Panc1 (cell line): ENCODE data around the gene ZSWIM7. TPM values are rescaled to one million over a fixed set of nuclear protein-coding genes. Genes with fewer than 3 reads are reported as not detected.

Experiments
- ATAC-seq: fragments of 200-7000 bp; cut with Tn5 transposase; 2 replicates; pipeline ENCODE4 v1.9.1; 2020; ENCODE audit warnings: mild to moderate bottlenecking, moderate library complexity
- BruUV-seq: library from RNA; stranded (reverse); fragments of 400-500 nt; replicated peaks from 2 replicates; lab custom pipeline; 2021; lab: Mats Ljungman, UMichigan
- CTCF ChIA-PET: fragments of 300-600 bp; sonication (Branson Sonifier 250); formaldehyde crosslinking; loops from one replicate; lab custom pipeline; 2022; ENCODE audit warnings: antibody characterized with exemption; lab: Charles Lee
- POLR2A ChIA-PET: fragments of 300-600 bp; sonication (Branson Sonifier 250); formaldehyde crosslinking; loops from one replicate; lab custom pipeline; 2022; ENCODE audit warnings: antibody characterized with exemption; lab: Charles Lee
- DNase-seq: peaks from one replicate; pipeline ENCODE4 v3.0.0-alpha.2; 2010; ENCODE audit warnings: low read depth, low spot score
- H3K27ac ChIP-seq: 2 replicates; pipeline ENCODE4 v1.5.1; 2011; ENCODE audit warnings: mild to moderate bottlenecking, low read length, inconsistent platforms
- H3K27me3 ChIP-seq: fragments of 200-500 bp; sonication (Bioruptor generic); 2 replicates; pipeline ENCODE4 v1.6.0; 2014; ENCODE audit warnings: low read length, inconsistent platforms; ENCODE audit not compliant: control insufficient read depth, insufficient read depth
- H3K36me3 ChIP-seq: fragments of 200-500 bp; sonication (Bioruptor generic); 2 replicates; pipeline ENCODE4 v1.5.1; 2014; ENCODE audit warnings: inconsistent platforms, mild to moderate bottlenecking, low read length, moderate library complexity; ENCODE audit not compliant: control insufficient read depth, insufficient read depth
- H3K4me1 ChIP-seq: 2 replicates; pipeline ENCODE4 v1.5.1; 2011; ENCODE audit warnings: inconsistent platforms, mild to moderate bottlenecking, low read length, moderate library complexity; ENCODE audit not compliant: control insufficient read depth, insufficient read depth
- H3K4me3 ChIP-seq, 2 experiments: 2 replicates each; pipeline ENCODE4 v1.5.1; 2011 to 2012; ENCODE audit warnings: low read depth in 2 of 2, low read length in 2 of 2, mild to moderate bottlenecking in 2 of 2, inconsistent platforms in 1 of 2, moderate library complexity in 1 of 2
- H3K9me3 ChIP-seq: fragments of 200-500 bp; sonication (Bioruptor generic); 2 replicates; pipeline ENCODE4 v1.5.1; 2014; ENCODE audit warnings: low read depth, mild to moderate bottlenecking, inconsistent platforms, low read length, moderate library complexity; ENCODE audit not compliant: control insufficient read depth, insufficient read depth
- CTCF ChIP-seq: fragments of 450-650 bp; IDR thresholded peaks from 2 replicates; pipeline ENCODE4 v1.5.1; 2017; ENCODE audit warnings: mild to moderate bottlenecking
- POLR2AphosphoS5 ChIP-seq: IDR thresholded peaks from 2 replicates; pipeline ENCODE4 v1.6.1; 2012; ENCODE audit warnings: mild to moderate bottlenecking, low read depth, low read length, moderate library complexity
- REST ChIP-seq, 2 experiments: IDR thresholded peaks; 2 replicates each; pipeline ENCODE4 v1.6.1; 2011 to 2012; ENCODE audit warnings: low read depth in 2 of 2, control low read depth in 1 of 2, low read length in 1 of 2, mild to moderate bottlenecking in 1 of 2, moderate library complexity in 1 of 2; ENCODE audit not compliant: insufficient read depth in 1 of 2
- SIN3A ChIP-seq: IDR thresholded peaks from 2 replicates; pipeline ENCODE4 v1.6.1; 2012; ENCODE audit warnings: low read depth, mild to moderate bottlenecking, low read length, moderate library complexity, borderline replicate concordance; ENCODE audit not compliant: insufficient read depth
- TCF7L2 ChIP-seq: IDR thresholded peaks from 2 replicates; pipeline ENCODE4 v1.6.1; 2011; ENCODE audit warnings: mild to moderate bottlenecking, low read depth, low read length, inconsistent platforms
- in situ Hi-C: cut with HindIII; loops from 2 replicates; pipeline ENCODE4 v1.10.0; 2016; ENCODE audit warnings: low sequenced_read_pairs, low pct_unique_long_range_greater_than_20kb
- intact Hi-C: fragments of 100-400 bp; cut with micrococcal nuclease; formaldehyde crosslinking; loops from one replicate; pipeline ENCODE4 v1.10.0; 2022; ENCODE audit not compliant: unreplicated experiment
- total RNA-seq: library from RNA; stranded (reverse); gene quantifications from one replicate; pipeline ENCODE4 v1.2.1, GENCODE V29; 2021; ENCODE audit not compliant: unreplicated experiment

ZSWIM7 gene
- total RNA-seq, 1 experiment from 2014 or later: 17.5 TPM

GRCh38 chr17:16003841-16004240, 4.3 kb upstream of the ZSWIM7 start:
- H3K4me3 ChIP-seq: no peak overlapping the region
- H3K4me1 ChIP-seq: no peaks in the 10 kb centered on the region; the same call in 1 of the 2 replicates
- no peak for TF ChIP-seq CTCF
- no peak for TF ChIP-seq SIN3A
- TF ChIP-seq TCF7L2: no peak
- no peak for TF ChIP-seq REST (IDR thresholded peaks at IDR 0.05; ENCODE audit: insufficient read depth in 1 of 2, low read depth in 2 of 2, low read length in 1 of 2)
- TF ChIP-seq POLR2AphosphoS5: no peak
- peaks cover 4% of the 10 kb centered on the region; the same call in 1 of the 2 replicates for H3K9me3 ChIP-seq
- ChIA-PET POLR2A (no interaction called here), CTCF (no interaction called here)
- in situ Hi-C loops: no loop called here
- DNase-seq: no peak
- no peaks in the 10 kb centered on the region for H3K27me3 ChIP-seq
- ATAC-seq: no peak
- H3K36me3 ChIP-seq: peaks cover 45% of the 10 kb centered on the region
- H3K27ac ChIP-seq: no peak overlapping the region
- BruUV-seq: no TSS peak
- intact Hi-C loops: no loop called here

- ChIA-PET CTCF (no interaction called here), POLR2A (no interaction called here)
- TF ChIP-seq CTCF: no peak
- no peak for TF ChIP-seq POLR2AphosphoS5
- TF ChIP-seq SIN3A: no peak
- no peak for TF ChIP-seq REST (IDR thresholded peaks at IDR 0.05; ENCODE audit: insufficient read depth in 1 of 2, low read depth in 2 of 2, low read length in 1 of 2)
- no peak for TF ChIP-seq TCF7L2
- H3K36me3 ChIP-seq: peaks cover 42% of the 10 kb centered on the region
- no peak overlapping the region for H3K27ac ChIP-seq
- in situ Hi-C loops (no loop called here), intact Hi-C loops (no loop called here)
- ATAC-seq (no peak), DNase-seq (no peak)
- no peak overlapping the region for H3K4me3 ChIP-seq
- H3K4me1 ChIP-seq: peaks cover 5% of the 10 kb centered on the region; the same call in 1 of the 2 replicates
- H3K27me3 ChIP-seq: no peaks in the 10 kb centered on the region
- no TSS peak for BruUV-seq
- H3K9me3 ChIP-seq: peaks cover 4% of the 10 kb centered on the region; the same call in 1 of the 2 replicates
Observed at GRCh38 chr17:16002708-16003260, 3.3 kb upstream of the ZSWIM7 start.
